ENCODE results near the gene ENAH.
A peak's percentile ranks its signal among the peaks of the same experiment; 100 is the strongest.
"Not testable (repeated sequence)": the region's sequence is repeated elsewhere in the genome, so short reads cannot be mapped to it uniquely, and the experiment has no call there.

Gene ENAH

GRCh38 chr1:225674381-225674780 is 21.5 kb upstream of the ENAH start:
- DNase-seq (ENCODE audit: low spot score): no peak

GRCh38 chr1:225670806-225671733 is 18.1 kb upstream of the ENAH start:
- DNase-seq (ENCODE audit: low spot score): no peak

- no peak for DNase-seq (ENCODE audit: low spot score)
Observed at GRCh38 chr1:225670356-225670755, 17.4 kb upstream of the ENAH start.

- no peak for DNase-seq (ENCODE audit: low spot score)
Observed at GRCh38 chr1:225668222-225668621, 15.3 kb upstream of the ENAH start.

GRCh38 chr1:225667362-225667761 is 14.4 kb upstream of the ENAH start:
- no peak for DNase-seq (ENCODE audit: low spot score)

- DNase-seq (ENCODE audit: low spot score): no peak
Observed at GRCh38 chr1:225666495-225666894, 13.6 kb upstream of the ENAH start.

- DNase-seq (ENCODE audit: low spot score): no peak
Observed at GRCh38 chr1:225664762-225665161, 11.8 kb upstream of the ENAH start.

GRCh38 chr1:225662155-225662554 is 9.2 kb upstream of the ENAH start:
- no peak for DNase-seq (ENCODE audit: low spot score)

- DNase-seq (ENCODE audit: low spot score): no peak
Observed at GRCh38 chr1:225660544-225660946, 7.6 kb upstream of the ENAH start.

- DNase-seq (ENCODE audit: low spot score): no peak
Observed at GRCh38 chr1:225658041-225658440, 5.1 kb upstream of the ENAH start.

- DNase-seq (ENCODE audit: low spot score): no peak
Observed at GRCh38 chr1:225657462-225657989, 4.6 kb upstream of the ENAH start.

GRCh38 chr1:225656259-225656655 is 3.3 kb upstream of the ENAH start:
- not testable (repeated sequence) for DNase-seq (ENCODE audit: low spot score)

- peak; percentile 73 for DNase-seq (ENCODE audit: low spot score)
Observed at GRCh38 chr1:225655509-225656258, 2.8 kb upstream of the ENAH start.

GRCh38 chr1:225654688-225655508 is 2.0 kb upstream of the ENAH start:
- DNase-seq (ENCODE audit: low spot score): no peak

- peak; percentile 3 for DNase-seq (ENCODE audit: low spot score)
Observed at GRCh38 chr1:225654277-225654597, 1.3 kb upstream of the ENAH start.

GRCh38 chr1:225653463-225654276 is 747 bp upstream of the ENAH start:
- DNase-seq (ENCODE audit: low spot score): peak; percentile 62

- DNase-seq (ENCODE audit: low spot score): peak; percentile 2
Observed at GRCh38 chr1:225651872-225652728, 823 bp downstream of the ENAH start.

GRCh38 chr1:225651376-225651871 is 1.5 kb downstream of the ENAH start:
- no peak for DNase-seq (ENCODE audit: low spot score)

- no peak for DNase-seq (ENCODE audit: low spot score)
Observed at GRCh38 chr1:225650179-225650578, 2.7 kb downstream of the ENAH start.
